Mucosa of stomach (tissue), 1 donor: ENCODE data around the gene TNIP3.
"Not testable (repeated sequence)": the region's sequence is repeated elsewhere in the genome, so short reads cannot be mapped to it uniquely, and the experiment has no call there.

Experiments used
- H3K27me3 ChIP-seq: one replicate; pipeline ENCODE4 v1.7.0; 2013; ENCODE audit warnings: mild to moderate bottlenecking, low read length; ENCODE audit not compliant: control insufficient read depth, insufficient read depth
- H3K36me3 ChIP-seq: one replicate; pipeline ENCODE4 v1.7.0; 2013; ENCODE audit warnings: low read length; ENCODE audit not compliant: control insufficient read depth, insufficient read depth
- H3K4me1 ChIP-seq: one replicate; pipeline ENCODE4 v1.7.0; 2013; ENCODE audit warnings: mild to moderate bottlenecking, low read length; ENCODE audit not compliant: control insufficient read depth, insufficient read depth
- H3K4me3 ChIP-seq: one replicate; pipeline ENCODE4 v1.7.0; 2013; ENCODE audit warnings: low read length
- H3K9ac ChIP-seq: one replicate; pipeline ENCODE4 v1.7.0; 2013; ENCODE audit warnings: mild to moderate bottlenecking, low read length, moderate library complexity
- H3K9me3 ChIP-seq: one replicate; pipeline ENCODE4 v1.7.0; 2013; ENCODE audit warnings: mild to moderate bottlenecking, low read length, moderate library complexity; ENCODE audit not compliant: control insufficient read depth
- donor health status: Pancreatic carcinoma.

The TNIP3 gene

DNA sequence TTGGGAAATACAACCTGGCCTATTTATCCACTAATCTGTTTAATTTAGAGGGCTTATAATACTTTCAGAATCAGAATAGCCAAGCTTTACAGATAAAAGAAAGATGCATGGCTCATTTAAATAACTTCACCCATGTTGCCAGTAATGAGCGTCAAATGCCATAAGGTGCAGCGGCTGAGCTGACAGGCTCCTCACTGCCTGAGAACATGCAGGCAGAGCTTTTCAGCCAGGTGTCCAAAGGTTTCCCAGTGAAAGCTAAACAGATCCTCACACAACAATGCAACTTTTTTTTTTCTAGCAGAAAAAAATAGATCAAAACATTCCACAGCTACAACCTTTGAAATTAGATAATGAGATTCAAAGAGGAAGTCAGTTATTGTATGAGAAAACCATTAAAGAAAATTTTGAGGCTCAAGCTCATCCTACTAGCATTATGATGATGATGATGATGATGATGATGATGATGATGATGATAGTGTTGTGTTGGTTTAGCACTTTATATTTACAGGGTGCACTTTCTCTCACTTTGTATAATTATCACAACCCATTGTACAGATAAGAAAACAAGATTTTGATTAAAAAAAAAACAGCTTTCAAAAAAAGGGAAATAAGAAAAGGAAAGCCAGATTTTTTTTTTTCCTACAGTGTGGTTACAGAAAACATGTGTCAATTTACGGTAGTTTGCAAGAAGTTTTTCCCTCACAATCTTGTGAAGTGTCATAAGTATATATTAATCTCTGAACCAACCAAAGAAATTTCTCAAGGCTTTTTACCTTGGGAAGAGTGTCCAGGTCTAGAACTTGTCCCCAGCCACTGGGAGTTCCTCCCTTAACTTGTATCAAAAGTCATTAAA is 12.2 kb upstream of the TNIP3 start:
- no peak overlapping the region for H3K9ac ChIP-seq
- H3K36me3 ChIP-seq: no peaks in the 10 kb centered on the region
- H3K9me3 ChIP-seq: no peaks in the 10 kb centered on the region
- no peaks in the 10 kb centered on the region for H3K27me3 ChIP-seq
- no peaks in the 10 kb centered on the region for H3K4me1 ChIP-seq
- H3K4me3 ChIP-seq: no peak overlapping the region

DNA sequence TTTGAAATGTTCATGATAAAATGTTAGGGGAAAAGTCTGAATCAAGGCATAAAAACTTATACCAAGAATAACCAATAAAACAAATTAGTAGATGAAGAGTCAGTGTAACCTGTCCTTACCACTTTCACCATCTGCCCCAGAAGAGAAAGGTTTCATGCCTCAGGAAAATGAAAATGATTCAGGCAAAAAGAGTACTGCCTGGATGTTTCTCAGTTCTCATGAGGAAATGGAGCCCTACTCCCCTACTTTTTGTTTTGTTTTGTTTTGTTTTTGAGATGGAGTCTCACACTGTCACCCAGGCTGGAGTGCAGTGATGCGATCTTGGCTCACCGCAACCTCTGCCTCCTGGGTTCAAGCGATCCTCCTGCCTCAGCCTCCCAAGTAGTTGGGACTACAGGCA is 7.4 kb upstream of the TNIP3 start:
- H3K4me1 ChIP-seq, H3K27me3 ChIP-seq, H3K4me3 ChIP-seq, H3K9me3 ChIP-seq, H3K36me3 ChIP-seq, H3K9ac ChIP-seq: not testable (repeated sequence)

DNA sequence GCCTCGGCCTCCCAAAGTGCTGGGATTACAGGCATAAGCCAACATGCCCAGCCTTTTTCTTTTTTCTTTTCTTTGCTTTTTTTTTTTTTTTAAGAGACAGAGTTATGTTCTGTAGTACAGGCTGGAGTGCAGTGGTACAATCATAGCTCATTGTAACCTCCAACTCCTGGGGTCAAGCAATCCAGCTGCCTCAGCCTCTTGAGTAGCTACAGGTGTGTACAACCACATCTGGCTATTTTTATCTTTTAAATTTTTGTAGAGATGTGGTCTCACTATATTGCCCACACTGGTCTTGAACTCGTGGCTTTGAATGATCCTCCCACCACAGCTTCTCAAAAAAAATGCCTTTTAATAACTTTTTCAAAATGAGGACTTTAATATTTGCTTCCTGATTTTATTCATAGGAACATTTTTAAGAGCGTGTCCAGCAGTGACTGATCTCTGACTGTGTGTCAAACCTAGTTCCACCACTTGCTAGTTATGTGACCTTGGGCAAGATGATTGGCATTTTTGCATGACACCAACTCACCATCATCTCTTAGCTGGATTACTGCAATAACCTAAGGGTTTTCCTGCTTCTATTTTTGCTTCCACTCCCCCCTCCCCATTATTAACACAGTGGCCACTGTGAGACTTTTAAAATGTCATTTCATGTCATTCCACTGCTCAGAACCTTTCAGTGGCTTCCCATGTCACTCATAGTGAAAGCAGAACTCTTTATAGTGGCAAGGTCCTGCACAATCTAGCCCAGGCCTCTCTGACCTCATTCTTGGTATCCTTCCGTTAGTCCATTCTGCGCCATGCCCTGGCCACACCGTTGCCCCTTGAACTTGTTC is 4.5 kb upstream of the TNIP3 start:
- Histone ChIP-seq H3K4me3 (no peak overlapping the region), H3K4me1 (no peaks in the 10 kb centered on the region), H3K9ac (no peak overlapping the region), H3K36me3 (no peaks in the 10 kb centered on the region), H3K27me3 (no peaks in the 10 kb centered on the region), H3K9me3 (no peaks in the 10 kb centered on the region)

DNA sequence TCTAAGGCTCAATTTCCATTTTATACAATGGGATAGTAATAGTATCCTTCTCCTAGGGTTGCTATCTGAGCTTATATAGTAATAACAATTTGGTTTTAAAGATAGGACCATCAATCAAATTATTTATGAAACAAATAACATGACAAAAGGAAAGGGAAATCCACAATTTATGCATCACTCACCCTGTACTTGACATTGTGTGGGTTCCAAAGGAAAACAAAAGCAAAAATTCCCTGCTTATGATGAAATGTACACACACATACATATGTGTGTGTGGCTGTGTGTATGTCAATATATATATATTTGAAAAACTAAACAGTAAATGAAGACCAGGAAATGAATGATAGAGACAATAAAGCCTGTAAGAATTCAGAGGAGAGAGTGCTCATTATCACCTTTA is 2.9 kb upstream of the TNIP3 start:
- Histone ChIP-seq H3K9ac (no peak overlapping the region), H3K27me3 (no peaks in the 10 kb centered on the region), H3K36me3 (no peaks in the 10 kb centered on the region), H3K4me1 (no peaks in the 10 kb centered on the region), H3K4me3 (no peak overlapping the region), H3K9me3 (no peaks in the 10 kb centered on the region)

DNA sequence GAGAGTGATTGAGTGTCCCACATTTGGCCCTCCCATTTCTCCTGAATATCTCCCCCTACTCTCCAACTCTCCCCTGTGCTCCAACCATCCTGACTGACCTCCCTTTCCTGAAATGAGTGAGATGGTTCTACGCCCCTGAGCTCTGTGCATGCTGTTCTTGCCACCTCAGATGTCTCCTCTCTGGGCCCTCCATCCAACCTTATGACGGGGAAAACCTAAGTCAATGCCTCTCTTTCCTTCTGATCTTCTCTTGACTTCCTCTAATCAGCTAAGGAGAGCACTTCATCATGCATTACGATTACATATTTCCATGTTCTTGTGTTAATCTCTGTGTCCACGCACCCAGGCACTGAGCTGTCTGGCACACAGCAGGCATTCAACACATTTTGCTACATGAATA is 1.1 kb upstream of the TNIP3 start:
- Histone ChIP-seq H3K27me3 (no peaks in the 10 kb centered on the region), H3K4me3 (no peak overlapping the region), H3K4me1 (no peaks in the 10 kb centered on the region), H3K36me3 (no peaks in the 10 kb centered on the region), H3K9me3 (no peaks in the 10 kb centered on the region), H3K9ac (no peak overlapping the region)

DNA sequence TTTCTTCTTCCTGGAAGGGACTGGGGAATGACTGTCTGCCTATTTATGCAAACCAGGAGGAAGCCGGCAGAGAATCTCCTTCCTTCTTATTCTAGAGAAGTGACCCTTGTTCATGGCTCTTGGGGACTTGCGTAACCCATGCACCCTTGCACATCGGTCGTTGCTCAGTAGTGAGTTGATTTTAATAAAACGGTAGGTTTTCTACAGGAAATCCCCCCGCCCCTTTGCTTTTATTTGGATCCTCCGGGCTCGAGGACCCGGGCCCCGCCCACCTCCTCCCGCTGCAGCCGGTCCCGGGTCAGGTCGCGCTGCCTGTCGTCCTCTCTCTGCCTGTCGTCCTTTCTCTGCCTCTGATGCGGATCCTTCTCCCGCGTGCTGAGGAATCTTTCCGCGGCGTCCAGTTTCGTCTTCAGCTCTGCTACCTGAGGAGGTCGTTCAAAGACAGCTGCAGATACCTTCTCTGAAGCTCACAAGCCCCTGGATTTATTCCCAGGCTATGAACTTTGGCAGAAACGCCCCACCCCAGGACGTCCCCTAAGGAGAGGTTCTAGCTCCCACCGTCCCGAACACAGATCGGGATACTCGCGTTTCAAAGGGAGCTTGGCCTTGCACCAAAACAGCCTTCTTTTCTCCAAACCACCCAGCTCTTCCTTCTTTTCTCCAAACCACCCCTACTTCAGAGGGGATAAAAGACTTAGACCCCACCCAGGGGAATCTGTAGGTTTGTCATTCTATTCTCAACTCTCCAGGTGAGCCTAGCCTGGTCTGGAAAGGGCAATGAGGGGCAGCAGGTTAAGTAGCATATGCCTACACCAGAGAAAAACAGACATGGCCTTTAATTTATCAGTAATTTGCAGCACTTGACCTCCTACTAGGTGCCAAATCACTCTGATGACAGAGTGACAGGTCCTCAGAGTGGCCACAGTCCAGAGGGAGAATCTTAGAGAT is 7.0 kb downstream of the TNIP3 start:
- H3K36me3 ChIP-seq: no peaks in the 10 kb centered on the region
- no peak overlapping the region for H3K9ac ChIP-seq
- peaks cover 9% of the 10 kb centered on the region for H3K27me3 ChIP-seq
- peaks cover 5% of the 10 kb centered on the region for H3K4me1 ChIP-seq
- H3K4me3 ChIP-seq: no peak overlapping the region
- no peaks in the 10 kb centered on the region for H3K9me3 ChIP-seq

DNA sequence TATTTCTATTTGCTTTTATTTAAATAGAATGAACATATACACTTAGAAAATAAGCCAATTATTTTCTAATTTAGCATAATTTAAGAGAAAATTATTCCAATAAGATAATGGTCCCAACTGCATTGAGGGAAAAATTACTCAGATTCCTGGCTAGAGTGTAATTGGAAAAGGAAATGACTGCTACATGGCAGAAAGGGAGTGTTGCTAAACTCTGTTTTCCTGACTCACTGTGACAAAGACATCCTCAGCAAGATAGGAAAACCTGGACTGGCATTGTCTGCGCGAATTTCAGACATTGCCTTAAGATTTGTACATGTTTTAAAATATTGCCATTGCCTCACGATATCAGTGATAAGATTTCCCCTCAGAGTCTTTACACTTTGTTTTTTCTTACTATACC is 8.2 kb downstream of the TNIP3 start:
- H3K4me3 ChIP-seq: no peak overlapping the region
- no peaks in the 10 kb centered on the region for H3K9me3 ChIP-seq
- H3K4me1 ChIP-seq: peaks cover 5% of the 10 kb centered on the region
- no peaks in the 10 kb centered on the region for H3K36me3 ChIP-seq
- H3K9ac ChIP-seq: no peak overlapping the region
- H3K27me3 ChIP-seq: peaks cover 9% of the 10 kb centered on the region

DNA sequence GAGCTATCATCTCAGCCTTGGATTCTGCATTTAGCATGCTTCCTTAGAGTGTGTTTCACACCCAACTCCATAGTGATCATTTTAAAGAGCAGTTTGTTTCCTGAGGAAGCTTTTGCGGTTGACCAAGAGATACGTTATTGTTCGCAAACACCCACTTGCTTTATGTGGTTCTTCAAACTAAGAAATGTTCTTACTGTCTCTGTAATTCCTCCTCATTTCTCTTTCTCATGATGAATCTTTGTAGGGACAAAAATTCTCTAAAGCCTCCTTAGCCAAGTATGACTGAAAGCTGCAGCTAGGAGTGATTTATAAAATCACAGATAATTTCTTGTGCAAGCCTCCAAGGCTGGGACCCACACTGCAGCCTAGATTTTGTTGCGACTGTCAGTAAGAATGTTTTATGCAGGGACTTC is 10.0 kb downstream of the TNIP3 start:
- H3K9me3 ChIP-seq: no peaks in the 10 kb centered on the region
- H3K27me3 ChIP-seq: peaks cover 9% of the 10 kb centered on the region
- no peaks in the 10 kb centered on the region for H3K36me3 ChIP-seq
- H3K9ac ChIP-seq: no peak overlapping the region
- H3K4me1 ChIP-seq: peaks cover 5% of the 10 kb centered on the region
- no peak overlapping the region for H3K4me3 ChIP-seq

DNA sequence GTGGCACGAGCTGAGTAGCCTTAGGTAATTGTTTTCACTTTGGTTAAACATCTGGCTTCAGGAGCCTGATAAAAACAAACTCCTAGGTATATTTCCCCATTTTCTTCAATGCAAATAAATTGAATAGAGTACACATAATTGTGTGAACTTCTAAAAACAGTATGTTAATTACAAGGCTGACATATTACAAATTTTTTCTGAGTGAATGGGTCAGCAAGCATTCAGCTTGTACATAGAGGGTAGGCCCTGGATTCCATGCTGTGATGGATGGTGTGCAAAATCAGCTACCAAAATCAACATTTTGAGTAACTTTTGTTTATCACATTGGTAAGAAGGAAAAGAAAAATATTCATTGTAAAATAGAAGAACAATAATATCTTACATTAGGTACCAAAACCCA is 12.2 kb downstream of the TNIP3 start:
- Histone ChIP-seq H3K4me1 (peaks cover under 1% of the 10 kb centered on the region), H3K4me3 (no peak overlapping the region), H3K36me3 (no peaks in the 10 kb centered on the region), H3K9ac (no peak overlapping the region), H3K9me3 (no peaks in the 10 kb centered on the region), H3K27me3 (peaks cover 3% of the 10 kb centered on the region)

DNA sequence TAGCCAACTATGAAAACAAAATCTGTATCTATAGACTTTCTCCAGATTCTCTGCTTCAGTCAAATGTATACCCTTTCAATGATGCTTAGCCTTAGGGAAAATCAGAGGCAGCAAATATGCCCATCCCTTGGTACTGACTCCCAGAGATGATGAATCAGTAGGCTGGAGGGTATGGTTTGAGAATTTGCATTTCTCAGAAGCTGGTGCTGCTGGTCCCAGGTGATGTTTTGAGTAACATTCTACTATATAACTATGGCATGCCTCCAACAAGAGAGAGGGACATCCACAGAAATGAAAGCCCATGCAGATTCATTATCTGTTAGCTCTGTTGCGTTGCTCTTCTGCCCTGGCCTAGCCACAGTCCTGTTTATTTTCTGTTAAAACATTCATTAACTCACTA is 13.6 kb downstream of the TNIP3 start:
- Histone ChIP-seq H3K27me3 (no peaks in the 10 kb centered on the region), H3K9me3 (no peaks in the 10 kb centered on the region), H3K4me1 (no peaks in the 10 kb centered on the region), H3K9ac (no peak overlapping the region), H3K4me3 (no peak overlapping the region), H3K36me3 (no peaks in the 10 kb centered on the region)

DNA sequence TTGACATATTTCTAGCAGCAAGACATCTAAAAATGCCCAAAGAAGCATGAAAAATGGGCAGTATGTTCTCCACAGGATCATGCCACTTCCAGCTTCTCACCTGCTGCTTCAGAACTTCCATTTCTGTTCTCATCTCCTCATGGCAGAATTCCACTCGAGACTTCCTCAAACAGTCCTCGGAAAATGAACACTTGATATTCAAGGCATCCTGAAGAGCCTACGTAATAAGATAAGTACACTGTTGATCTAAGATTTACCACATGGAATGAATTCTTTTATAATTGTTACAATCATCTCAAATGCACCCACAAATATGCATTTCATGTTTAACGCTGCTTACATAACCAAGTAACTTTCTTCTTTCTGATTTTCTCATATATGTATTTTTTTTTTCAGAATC is 14.1 kb downstream of the TNIP3 start:
- Histone ChIP-seq H3K9me3 (no peaks in the 10 kb centered on the region), H3K27me3 (no peaks in the 10 kb centered on the region), H3K9ac (no peak overlapping the region)

More for the DNA sequence above, 14.1 kb downstream of the TNIP3 start:
- Histone ChIP-seq H3K4me1 (no peaks in the 10 kb centered on the region), H3K36me3 (no peaks in the 10 kb centered on the region), H3K4me3 (no peak overlapping the region)
